Subcutaneous adipose tissue (tissue), 4 donors: Measurements from ENCODE around the gene LCE2B. TPM values are rescaled to one million over a fixed set of nuclear protein-coding genes. Genes with fewer than 3 reads are reported as not detected.

Source experiments
- CTCF ChIP-seq: fragments of 450-650 bp; IDR thresholded peaks from one replicate; pipeline ENCODE4 v1.5.1; 2016; ENCODE audit warnings: low read depth, mild to moderate bottlenecking, control low read depth, antibody characterized with exemption, moderate library complexity
- total RNA-seq, 4 donors: library from RNA; depleted of rRNA; stranded (reverse); fragments of >200 nt; gene quantifications; one replicate each; pipeline ENCODE4 v1.1.0, GENCODE V29; 2016

Gene LCE2B
- total RNA-seq, 4 donors from 2014 or later = not detected

GRCh38 chr1:152681616-152682015 lies 4.3 kb upstream of the LCE2B start:
- TF ChIP-seq CTCF = no peak

- no peak for TF ChIP-seq CTCF
These were observed 2.1 kb upstream of the LCE2B start for GRCh38 chr1:152683846-152684245.

GRCh38 chr1:152697701-152698600 lies 12.0 kb downstream of the LCE2B start, which contains the start of gene LCE2A:
LCE2A (plus strand) TSS chr1:152698345; CDS start chr1:152698902, 557 bp downstream.
- no peak for TF ChIP-seq CTCF

GRCh38 chr1:152699746-152700145 lies 13.8 kb downstream of the LCE2B start:
- no peak for TF ChIP-seq CTCF

GRCh38 chr1:152707860-152708259 lies 21.9 kb downstream of the LCE2B start, which contains the start of gene LCE4A:
LCE4A (plus strand) TSS chr1:152708160; CDS start chr1:152709076, 916 bp downstream.
- no peak for TF ChIP-seq CTCF

- TF ChIP-seq CTCF = no peak
These were observed 32.3 kb downstream of the LCE2B start for GRCh38 chr1:152718238-152718637.

GRCh38 chr1:152725261-152725660 lies 39.3 kb downstream of the LCE2B start:
- TF ChIP-seq CTCF = no peak
